Glomerular visceral epithelial cell (primary cell): ENCODE data around the gene F12.
A peak's percentile ranks its signal among the peaks of the same experiment; 100 is the strongest.

Source experiments
- DNase-seq: peaks from one replicate; pipeline ENCODE4 v3.0.0-alpha.2; 2016; ENCODE audit errors: extremely low spot score

Gene F12

GRCh38 chr5:177409043-177409801 is at the start of gene F12:
Gene F12 (minus strand): TSS chr5:177409564. CDS start chr5:177409527, 37 bp downstream.
- DNase-seq, result no peak

- peak; percentile 55 for DNase-seq
Observed at GRCh38 chr5:177458912-177459350, 49.6 kb upstream of the F12 start.

- DNase-seq, result no peak
Observed at GRCh38 chr5:177457852-177458681, 48.7 kb upstream of the F12 start.

GRCh38 chr5:177456976-177457851 is 47.9 kb upstream of the F12 start:
- peak; percentile 98 for DNase-seq

GRCh38 chr5:177456591-177456964 is 47.2 kb upstream of the F12 start:
- no peak for DNase-seq

GRCh38 chr5:177455661-177456590 is 46.6 kb upstream of the F12 start:
- DNase-seq, result peak; percentile 95

GRCh38 chr5:177455036-177455660 is 45.8 kb upstream of the F12 start:
- DNase-seq, result peak; percentile 84

GRCh38 chr5:177454397-177455035 is 45.2 kb upstream of the F12 start:
- peak; percentile 95 for DNase-seq

- DNase-seq, result no peak
Observed at GRCh38 chr5:177453852-177454396, 44.6 kb upstream of the F12 start.

GRCh38 chr5:177452688-177453638 is 43.6 kb upstream of the F12 start:
- no peak for DNase-seq

GRCh38 chr5:177450667-177451424 is 41.5 kb upstream of the F12 start:
- no peak for DNase-seq

- DNase-seq, result no peak
Observed at GRCh38 chr5:177449140-177450061, 40.0 kb upstream of the F12 start.

- DNase-seq, result no peak
Observed at GRCh38 chr5:177448244-177448950, 39.0 kb upstream of the F12 start.

- DNase-seq, result peak; percentile 99
Observed at GRCh38 chr5:177447611-177448243, 38.4 kb upstream of the F12 start.

GRCh38 chr5:177447066-177447610 is 37.8 kb upstream of the F12 start:
- DNase-seq, result peak; percentile 60
